Adrenal gland (tissue), 5 donors: ENCODE measurements around the gene HMX3.

Source experiments
- POLR2A ChIP-seq, 2 donors: fragments of 450-650 bp; IDR thresholded peaks; one replicate each; pipeline ENCODE4 v1.6.1; 2017; ENCODE audit warnings: antibody characterized with exemption in 2 of 2, mild to moderate bottlenecking in 2 of 2, moderate library complexity in 1 of 2
- TF ChIP-seq, protein P1 (sequence below), 6 experiments: fragments of 450-650 bp in 4 of 6; fragments of 200-600 bp in 2 of 6; sonication (generic) in 1 of 6; IDR thresholded peaks; 1 replicate in 5 of 6; 2 replicates in 1 of 6; pipeline versions ENCODE4 v1.5.1 to v1.8.0; 2016 to 2021; ENCODE audit warnings: antibody characterized with exemption in 6 of 6, mild to moderate bottlenecking in 2 of 6, moderate library complexity in 1 of 6
- donor health status: DM: no; HTN: no; CAD: no.

DNA sequence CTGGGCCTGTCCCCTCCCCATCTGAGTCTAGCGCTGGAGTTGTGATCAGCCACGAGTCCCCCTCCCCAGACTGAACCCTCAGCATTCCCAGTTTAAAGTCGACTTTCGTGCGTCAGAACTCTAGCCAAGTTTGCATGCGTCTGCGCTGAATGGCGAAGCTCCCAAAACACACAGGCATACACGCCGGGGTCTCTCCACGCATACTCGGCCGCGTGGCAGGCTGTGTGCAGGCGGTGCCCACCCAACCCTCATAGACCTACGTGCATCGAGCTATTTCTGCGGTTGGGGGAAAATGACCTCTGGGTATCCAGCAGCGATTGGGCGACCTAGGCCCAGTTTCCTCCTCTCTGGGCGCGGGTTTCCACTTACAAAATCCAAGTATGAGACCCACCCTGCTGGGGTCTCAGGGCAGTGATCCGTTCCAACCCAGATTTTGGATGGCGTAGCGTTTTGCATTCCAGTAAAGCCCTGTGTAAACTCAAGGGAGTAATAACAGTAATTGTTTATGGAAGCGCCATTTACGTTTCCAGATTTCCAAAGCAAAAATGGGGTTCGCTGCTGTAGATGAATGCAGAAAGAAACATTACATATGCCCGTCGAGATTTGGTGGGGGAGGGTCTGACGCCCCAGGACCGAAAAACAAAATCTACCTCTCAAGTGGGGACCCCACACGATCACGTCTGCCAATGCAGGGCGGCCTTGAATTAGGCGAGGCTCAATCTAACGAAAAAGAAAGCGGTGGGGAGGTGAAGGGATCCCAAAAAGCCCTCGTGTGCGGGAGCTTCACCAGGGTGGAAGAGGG, 2.0 kb upstream of the HMX3 start:
- TF ChIP-seq, protein P1, sequence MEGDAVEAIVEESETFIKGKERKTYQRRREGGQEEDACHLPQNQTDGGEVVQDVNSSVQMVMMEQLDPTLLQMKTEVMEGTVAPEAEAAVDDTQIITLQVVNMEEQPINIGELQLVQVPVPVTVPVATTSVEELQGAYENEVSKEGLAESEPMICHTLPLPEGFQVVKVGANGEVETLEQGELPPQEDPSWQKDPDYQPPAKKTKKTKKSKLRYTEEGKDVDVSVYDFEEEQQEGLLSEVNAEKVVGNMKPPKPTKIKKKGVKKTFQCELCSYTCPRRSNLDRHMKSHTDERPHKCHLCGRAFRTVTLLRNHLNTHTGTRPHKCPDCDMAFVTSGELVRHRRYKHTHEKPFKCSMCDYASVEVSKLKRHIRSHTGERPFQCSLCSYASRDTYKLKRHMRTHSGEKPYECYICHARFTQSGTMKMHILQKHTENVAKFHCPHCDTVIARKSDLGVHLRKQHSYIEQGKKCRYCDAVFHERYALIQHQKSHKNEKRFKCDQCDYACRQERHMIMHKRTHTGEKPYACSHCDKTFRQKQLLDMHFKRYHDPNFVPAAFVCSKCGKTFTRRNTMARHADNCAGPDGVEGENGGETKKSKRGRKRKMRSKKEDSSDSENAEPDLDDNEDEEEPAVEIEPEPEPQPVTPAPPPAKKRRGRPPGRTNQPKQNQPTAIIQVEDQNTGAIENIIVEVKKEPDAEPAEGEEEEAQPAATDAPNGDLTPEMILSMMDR (IDR thresholded peaks at IDR 0.05) = no peak
- TF ChIP-seq POLR2A (IDR thresholded peaks at IDR 0.05) = no peak
